ENCODE data around the gene CMTM8.

- no peak for TF ChIP-seq POLR2A (IDR thresholded peaks at IDR 0.05)
- TF ChIP-seq CTCF (IDR thresholded peaks at IDR 0.05) = no peak
Measured at GRCh38 chr3:32395496-32395895, 157.0 kb downstream of the CMTM8 start.

All from right lobe of liver (tissue), 4 donors.